Lower leg skin (tissue), 4 donors: Measurements from ENCODE around the gene NELL1. TPM values are rescaled to one million over a fixed set of nuclear protein-coding genes. Genes with fewer than 3 reads are reported as not detected.

Source experiments
- DNase-seq, 2 donors: peaks; one replicate each; pipeline ENCODE4 v3.0.0-alpha.2; 2019; ENCODE audit warnings: low spot score in 2 of 2
- H3K4me3 ChIP-seq: fragments of 200-600 bp; sonication (generic); 2 replicates; pipeline ENCODE4 v1.5.1; 2017; ENCODE audit warnings: mild to moderate bottlenecking, low read depth; ENCODE audit not compliant: poor library complexity, severe bottlenecking
- CTCF ChIP-seq, 3 donors: fragments of 450-650 bp; IDR thresholded peaks; one replicate each; pipeline ENCODE4 v1.5.1; 2016; ENCODE audit warnings: antibody characterized with exemption in 3 of 3, mild to moderate bottlenecking in 3 of 3, moderate library complexity in 2 of 3
- POLR2A ChIP-seq, 2 donors: fragments of 450-650 bp; IDR thresholded peaks; one replicate each; pipeline ENCODE4 v1.6.1; 2016 to 2017; ENCODE audit warnings: antibody characterized with exemption in 2 of 2, mild to moderate bottlenecking in 1 of 2, moderate library complexity in 1 of 2
- WGBS, 2 donors: methylation state at CpG; one replicate each; pipeline ENCODE4 v1.1.5; 2018; 5-methylcytosine and 5-hydroxymethylcytosine counted together
- intact Hi-C: fragments of 100-400 bp; cut with DNase I; formaldehyde crosslinking; loops from one replicate; pipeline ENCODE4 v1.15.0; 2023; ENCODE audit warnings: low total_unique reads
- total RNA-seq, 4 donors: library from RNA; depleted of rRNA; stranded (reverse); fragments of >200 nt; gene quantifications; one replicate each; pipeline ENCODE4 v1.1.0, GENCODE V29; 2016

The NELL1 gene
- total RNA-seq, 4 donors from 2014 or later, result 0.12 to 0.29 (median 0.14) TPM

GRCh38 chr11:20790622-20791021 lies 121.2 kb downstream of the NELL1 start:
- TF ChIP-seq CTCF (IDR thresholded peaks at IDR 0.05), result no peak
- no peak for TF ChIP-seq POLR2A (IDR thresholded peaks at IDR 0.05)
- WGBS, 2 donors, result 74 to 84% methylated on average over 5 to 7 of the region's 7 CpGs
- intact Hi-C loops, result no loop called here
- DNase-seq, result no peak
- no peak overlapping the region for H3K4me3 ChIP-seq

DNA sequence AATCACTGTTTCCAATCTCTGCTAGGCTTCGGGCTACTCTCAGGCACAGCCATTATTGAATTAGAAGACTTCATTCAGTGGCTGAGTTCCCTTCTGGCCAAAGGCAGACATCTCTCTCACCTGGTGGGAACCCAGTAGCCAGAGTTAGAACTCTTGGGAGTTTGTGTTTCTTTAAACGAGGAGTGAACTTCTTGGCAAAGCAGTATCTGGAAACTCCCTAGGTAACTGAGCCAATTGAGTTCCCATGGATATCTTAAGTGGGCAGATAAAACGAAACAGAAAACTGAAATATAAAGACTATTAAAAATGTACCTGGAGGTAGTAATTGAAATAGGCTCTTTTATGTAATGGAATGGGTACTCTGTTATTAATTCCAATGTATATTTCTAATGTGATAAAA lies 125.6 kb downstream of the NELL1 start:
- DNase-seq, result no peak
- 41 to 45% methylated on average over 3 of the region's 3 CpGs for WGBS, 2 donors
- intact Hi-C loops, result no loop called here
- no peak overlapping the region for H3K4me3 ChIP-seq
- TF ChIP-seq CTCF (IDR thresholded peaks at IDR 0.05) (no peak), POLR2A (IDR thresholded peaks at IDR 0.05) (no peak)

GRCh38 chr11:20808328-20808727 lies 138.9 kb downstream of the NELL1 start:
- TF ChIP-seq CTCF (IDR thresholded peaks at IDR 0.05), result no peak
- no peak for TF ChIP-seq POLR2A (IDR thresholded peaks at IDR 0.05)
- no peak overlapping the region for H3K4me3 ChIP-seq
- DNase-seq, result no peak
- 25 to 45% methylated on average over 1 of the region's 1 CpG for WGBS, 2 donors
- intact Hi-C loops, result no loop called here

DNA sequence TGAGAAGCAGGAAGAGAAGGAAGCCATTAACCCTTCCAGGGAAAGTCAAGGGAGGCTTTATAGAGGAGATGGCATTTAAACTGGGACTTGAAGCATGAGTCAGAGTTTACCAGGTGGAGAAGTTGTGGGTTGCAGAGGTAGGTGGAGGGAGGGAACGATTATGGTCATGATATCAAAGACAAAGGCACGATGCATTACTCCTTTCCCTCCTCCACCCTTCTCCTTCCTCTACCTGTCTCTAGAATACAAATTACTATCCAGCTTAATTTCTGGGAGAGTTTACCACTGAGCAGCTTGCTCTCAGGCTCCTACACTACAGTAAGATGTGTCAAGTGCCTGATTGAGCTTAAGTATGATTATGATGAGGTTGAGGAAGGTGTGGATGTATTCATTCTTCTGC lies 151.7 kb downstream of the NELL1 start:
- intact Hi-C loops, result no loop called here
- 56 to 64% methylated on average over 2 of the region's 2 CpGs for WGBS, 2 donors
- no peak for TF ChIP-seq CTCF (IDR thresholded peaks at IDR 0.05)
- no peak for TF ChIP-seq POLR2A (IDR thresholded peaks at IDR 0.05)
- no peak for DNase-seq
- no peak overlapping the region for H3K4me3 ChIP-seq

- no peak for TF ChIP-seq CTCF (IDR thresholded peaks at IDR 0.05)
- TF ChIP-seq POLR2A (IDR thresholded peaks at IDR 0.05), result no peak
- DNase-seq, result no peak
- no peak overlapping the region for H3K4me3 ChIP-seq
- intact Hi-C loops, result no loop called here
Observed at GRCh38 chr11:20821470-20821869, 152.1 kb downstream of the NELL1 start.

DNA sequence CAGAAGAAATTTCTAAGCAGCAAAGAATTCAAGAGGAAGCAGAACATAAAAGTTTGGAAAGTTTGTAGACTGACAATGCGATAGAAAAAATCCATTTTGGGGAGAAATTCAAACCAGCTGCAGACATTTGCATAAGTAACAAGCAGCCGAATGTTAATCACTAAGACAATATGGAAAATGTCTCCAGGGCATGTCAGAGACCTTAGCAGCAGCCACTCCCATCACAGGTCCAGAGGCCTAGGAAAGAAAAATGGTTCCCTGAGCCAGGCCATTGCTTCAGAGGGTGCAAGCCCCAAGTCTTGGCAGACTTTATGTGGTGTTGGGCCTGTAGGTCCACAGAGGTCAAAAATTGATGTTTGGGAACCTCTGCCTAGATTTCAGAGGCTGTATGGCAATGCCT lies 155.4 kb downstream of the NELL1 start:
- DNase-seq, result no peak
- H3K4me3 ChIP-seq, result no peak overlapping the region
- intact Hi-C loops, result no loop called here
- TF ChIP-seq POLR2A (IDR thresholded peaks at IDR 0.05), result no peak
- TF ChIP-seq CTCF (IDR thresholded peaks at IDR 0.05), result no peak
- 17 to 25% methylated on average over 2 of the region's 2 CpGs for WGBS, 2 donors
